Measurements from ENCODE around the gene PLD1. TPM values are rescaled to one million over a fixed set of nuclear protein-coding genes. Genes with fewer than 3 reads are reported as not detected.

Gene PLD1
- total and polyA plus RNA-seq, 10 of the 15 experiments (the other 5 are each of a cell fraction or from before 2014, with no cell fraction given), result 2.9 to 108 (median 3.6) TPM

DNA sequence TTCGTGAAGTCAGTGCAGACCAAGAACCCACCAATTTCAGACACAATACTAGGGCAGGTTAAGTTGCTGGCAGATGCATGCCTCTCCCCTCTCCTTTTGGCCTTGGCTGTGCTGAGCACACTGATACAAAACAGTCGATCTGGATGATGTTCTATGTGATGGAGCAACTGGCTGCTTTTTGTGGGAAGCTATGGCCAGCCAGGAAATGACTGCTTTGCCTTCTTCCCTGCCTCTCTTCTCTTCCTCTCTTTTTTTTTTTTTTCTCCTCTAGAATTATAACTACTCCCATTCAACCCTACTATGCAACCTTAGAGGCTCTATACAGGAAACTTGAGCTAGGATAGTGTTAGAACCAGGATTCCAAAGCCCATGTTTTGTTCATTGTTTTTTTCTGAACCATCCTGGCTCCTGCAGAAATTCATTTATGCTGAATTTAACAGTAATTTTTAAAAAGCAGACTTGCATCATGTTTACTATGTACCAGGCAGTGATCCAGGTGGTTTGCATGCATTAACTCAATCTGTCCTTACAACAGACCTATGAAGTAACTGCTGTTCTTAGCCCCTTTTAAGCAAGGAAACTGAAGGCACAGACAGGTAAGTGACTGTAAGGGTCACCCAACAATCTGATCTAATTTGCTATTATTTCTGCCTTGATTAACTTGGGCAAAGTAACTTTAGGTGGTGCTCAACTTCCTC is 62.9 kb downstream of the PLD1 start:
- Histone ChIP-seq H3K9ac (ENCODE audit: control insufficient read depth, insufficient read depth, low read length) (no peak overlapping the region), H3K27me3 (replicated peaks in 1 of 2; ENCODE audit: control insufficient read depth in 2 of 2, insufficient read depth in 2 of 2, low read length in 1 of 2) (no peaks in the 10 kb centered on the region; a peak in 1 of 4 replicates), H3K36me3 (ENCODE audit: control insufficient read depth in 2 of 2, insufficient read depth in 2 of 2, low read length in 1 of 2) (no peaks in the 10 kb centered on the region), H4K20me1 (ENCODE audit: control insufficient read depth, insufficient read depth) (no peaks in the 10 kb centered on the region), H3K9me3 (replicated peaks; ENCODE audit: control insufficient read depth, insufficient read depth, low read length) (no peaks in the 10 kb centered on the region; the same call in 2 of the 3 replicates), H3K27ac (ENCODE audit: control insufficient read depth, insufficient read depth) (no peak overlapping the region), H3K4me1 (ENCODE audit: control insufficient read depth, insufficient read depth, low read length) (no peaks in the 10 kb centered on the region), H3K4me2 (ENCODE audit: control insufficient read depth, insufficient read depth) (no peak overlapping the region), H2AFZ (ENCODE audit: control insufficient read depth, low read depth, low read length) (no peak overlapping the region), H3K79me2 (ENCODE audit: control insufficient read depth, insufficient read depth, low read length) (no peaks in the 10 kb centered on the region), H3K4me3 (no peak overlapping the region)
- ChIA-PET POLR2A (interaction anchor here (0.7 to 1.1 kb wide), 3 partner anchors 10 to 548 kb away, joined by 3 to 7 read pairs (median 4); no protein-coding TSS in a partner anchor), CTCF (interaction anchor here (0.5 to 2.0 kb wide), 3 partner anchors 25 to 919 kb away, joined by 3 to 12 read pairs (median 4); no protein-coding TSS in a partner anchor), SMC1A (ENCODE audit: uncharacterized antibody, unreplicated experiment) (interaction anchor here (0.7 to 1.9 kb wide), 5 partner anchors 8 to 94 kb away, joined by 3 read pairs; no protein-coding TSS in a partner anchor), RAD21 (ENCODE audit: unreplicated experiment) (interaction anchor here (1.0 kb wide), 1 partner anchor 25 kb away, joined by 3 read pairs; no protein-coding TSS in a partner anchor)
- in situ Hi-C loops (cut with MboI), result no loop called here
- 29% methylated on average over 2 of the region's 2 CpGs for WGBS (ENCODE audit: insufficient coverage, insufficient replicate concordance, low lambda C conversion rate, missing lambda C conversion rate)
- TF ChIP-seq MYC (IDR thresholded peaks at IDR 0.05; ENCODE audit: insufficient read depth, insufficient read length, insufficient replicate concordance, low read length, severe bottlenecking) (no peak), NFXL1 (IDR thresholded peaks at IDR 0.05; ENCODE audit: borderline replicate concordance) (no peak), ZNF24 (IDR thresholded peaks at IDR 0.05) (no peak), HDAC6 (IDR thresholded peaks at IDR 0.05; ENCODE audit: unreplicated experiment) (no peak), SIX5 (IDR thresholded peaks at IDR 0.05; ENCODE audit: low read depth, low read length, severe bottlenecking) (no peak), RBBP5 (conservative IDR thresholded peaks at IDR 0.05) (no peak)
- TF ChIP-seq, protein P1, sequence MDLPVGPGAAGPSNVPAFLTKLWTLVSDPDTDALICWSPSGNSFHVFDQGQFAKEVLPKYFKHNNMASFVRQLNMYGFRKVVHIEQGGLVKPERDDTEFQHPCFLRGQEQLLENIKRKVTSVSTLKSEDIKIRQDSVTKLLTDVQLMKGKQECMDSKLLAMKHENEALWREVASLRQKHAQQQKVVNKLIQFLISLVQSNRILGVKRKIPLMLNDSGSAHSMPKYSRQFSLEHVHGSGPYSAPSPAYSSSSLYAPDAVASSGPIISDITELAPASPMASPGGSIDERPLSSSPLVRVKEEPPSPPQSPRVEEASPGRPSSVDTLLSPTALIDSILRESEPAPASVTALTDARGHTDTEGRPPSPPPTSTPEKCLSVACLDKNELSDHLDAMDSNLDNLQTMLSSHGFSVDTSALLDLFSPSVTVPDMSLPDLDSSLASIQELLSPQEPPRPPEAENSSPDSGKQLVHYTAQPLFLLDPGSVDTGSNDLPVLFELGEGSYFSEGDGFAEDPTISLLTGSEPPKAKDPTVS (IDR thresholded peaks at IDR 0.05; ENCODE audit: low read depth, low read length), result no peak
- ATAC-seq (no peak), FAIRE-seq (no peak), DNase-seq (ENCODE audit: low read depth, low spot score) (no peak)
- no TSS peak for BruUV-seq (replicated peaks)
- intact Hi-C loops (cut with micrococcal nuclease; ENCODE audit: unreplicated experiment), result no loop called here

All from GM12878 (cell line).